ENCODE data around the gene RNF149. TPM values are rescaled to one million over a fixed set of nuclear protein-coding genes. Genes with fewer than 3 reads are reported as not detected.

Gene RNF149
- total RNA-seq, 1 donor from 2014 or later: 35.0 TPM

- Histone ChIP-seq H3F3A (ENCODE audit: low read depth) (no peaks in the 10 kb centered on the region), H2AFZ (replicated peaks) (no peak overlapping the region), H3K79me2 (ENCODE audit: low read depth) (no peaks in the 10 kb centered on the region), H3K9ac (no peak overlapping the region), H3K4me3 (no peak overlapping the region), H4K20me1 (ENCODE audit: low read depth) (no peaks in the 10 kb centered on the region), H3K36me3 (no peaks in the 10 kb centered on the region), H3K4me2 (no peak overlapping the region), H3K27me3 (no peaks in the 10 kb centered on the region), H3K9me3 (ENCODE audit: low read depth) (no peaks in the 10 kb centered on the region), H3K4me1 (peaks cover 20% of the 10 kb centered on the region), H3K27ac (no peak overlapping the region)
- Mint-ChIP-seq H3K9me3 (no peaks in the 10 kb centered on the region), H3K4me1 (peaks cover 12% of the 10 kb centered on the region), H3K27me3 (ENCODE audit: insufficient read depth, low read depth) (peaks cover 4% of the 10 kb centered on the region), H3K36me3 (no peaks in the 10 kb centered on the region), H3K27ac (no peak overlapping the region), H3K4me3 (no peak overlapping the region)
- no peak for TF ChIP-seq EZH2 (IDR thresholded peaks at IDR 0.05)
- TF ChIP-seq, protein P1, sequence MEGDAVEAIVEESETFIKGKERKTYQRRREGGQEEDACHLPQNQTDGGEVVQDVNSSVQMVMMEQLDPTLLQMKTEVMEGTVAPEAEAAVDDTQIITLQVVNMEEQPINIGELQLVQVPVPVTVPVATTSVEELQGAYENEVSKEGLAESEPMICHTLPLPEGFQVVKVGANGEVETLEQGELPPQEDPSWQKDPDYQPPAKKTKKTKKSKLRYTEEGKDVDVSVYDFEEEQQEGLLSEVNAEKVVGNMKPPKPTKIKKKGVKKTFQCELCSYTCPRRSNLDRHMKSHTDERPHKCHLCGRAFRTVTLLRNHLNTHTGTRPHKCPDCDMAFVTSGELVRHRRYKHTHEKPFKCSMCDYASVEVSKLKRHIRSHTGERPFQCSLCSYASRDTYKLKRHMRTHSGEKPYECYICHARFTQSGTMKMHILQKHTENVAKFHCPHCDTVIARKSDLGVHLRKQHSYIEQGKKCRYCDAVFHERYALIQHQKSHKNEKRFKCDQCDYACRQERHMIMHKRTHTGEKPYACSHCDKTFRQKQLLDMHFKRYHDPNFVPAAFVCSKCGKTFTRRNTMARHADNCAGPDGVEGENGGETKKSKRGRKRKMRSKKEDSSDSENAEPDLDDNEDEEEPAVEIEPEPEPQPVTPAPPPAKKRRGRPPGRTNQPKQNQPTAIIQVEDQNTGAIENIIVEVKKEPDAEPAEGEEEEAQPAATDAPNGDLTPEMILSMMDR (IDR thresholded peaks at IDR 0.05): no peak
- TF ChIP-seq EZH2phosphoT487 (IDR thresholded peaks at IDR 0.05): no peak
- no peak for DNase-seq (ENCODE audit: low spot score)
These were observed 22.7 kb upstream of the RNF149 start for GRCh38 chr2:101331202-101331601.

- no peaks in the 10 kb centered on the region for H3K9me3 ChIP-seq (ENCODE audit: low read depth)
- H3K79me2 ChIP-seq (ENCODE audit: low read depth): no peaks in the 10 kb centered on the region
- H3K9ac ChIP-seq: no peak overlapping the region
- Mint-ChIP-seq H3K4me3 (no peak overlapping the region), H3K9me3 (no peaks in the 10 kb centered on the region), H3K36me3 (no peaks in the 10 kb centered on the region), H3K4me1 (peaks cover 12% of the 10 kb centered on the region), H3K27ac (peak overlapping the region; percentile 17), H3K27me3 (ENCODE audit: insufficient read depth, low read depth) (peaks cover 4% of the 10 kb centered on the region)
- peaks cover 20% of the 10 kb centered on the region for H3K4me1 ChIP-seq
- TF ChIP-seq EZH2 (IDR thresholded peaks at IDR 0.05): no peak
- TF ChIP-seq, protein P1 (IDR thresholded peaks at IDR 0.05): no peak
- TF ChIP-seq EZH2phosphoT487 (IDR thresholded peaks at IDR 0.05): no peak
- H4K20me1 ChIP-seq (ENCODE audit: low read depth): no peaks in the 10 kb centered on the region
- peak; percentile 52 for DNase-seq (ENCODE audit: low spot score)
- H2AFZ ChIP-seq (replicated peaks): peak overlapping the region; percentile 73
- H3K27me3 ChIP-seq: no peaks in the 10 kb centered on the region
- no peaks in the 10 kb centered on the region for H3F3A ChIP-seq (ENCODE audit: low read depth)
- no peak overlapping the region for H3K27ac ChIP-seq
- H3K4me2 ChIP-seq: peak overlapping the region; percentile 52
- H3K4me3 ChIP-seq: no peak overlapping the region
- H3K36me3 ChIP-seq: no peaks in the 10 kb centered on the region
These were observed 21.9 kb upstream of the RNF149 start for GRCh38 chr2:101330253-101330933.

- Histone ChIP-seq H3K27me3 (no peaks in the 10 kb centered on the region), H3K4me3 (no peak overlapping the region), H3K27ac (no peak overlapping the region), H3K9me3 (ENCODE audit: low read depth) (no peaks in the 10 kb centered on the region), H3K4me2 (no peak overlapping the region), H3F3A (ENCODE audit: low read depth) (no peaks in the 10 kb centered on the region), H3K4me1 (peaks cover 20% of the 10 kb centered on the region), H4K20me1 (ENCODE audit: low read depth) (no peaks in the 10 kb centered on the region), H3K79me2 (ENCODE audit: low read depth) (no peaks in the 10 kb centered on the region), H3K9ac (no peak overlapping the region), H2AFZ (replicated peaks) (no peak overlapping the region), H3K36me3 (no peaks in the 10 kb centered on the region)
- peaks cover 2% of the 10 kb centered on the region for H3K9me3 Mint-ChIP-seq
- H3K27me3 Mint-ChIP-seq (ENCODE audit: insufficient read depth, low read depth): peaks cover 2% of the 10 kb centered on the region
- no peak overlapping the region for H3K27ac Mint-ChIP-seq
- H3K36me3 Mint-ChIP-seq: no peaks in the 10 kb centered on the region
- TF ChIP-seq, protein P1 (IDR thresholded peaks at IDR 0.05): no peak
- TF ChIP-seq EZH2 (IDR thresholded peaks at IDR 0.05) (no peak), EZH2phosphoT487 (IDR thresholded peaks at IDR 0.05) (no peak)
- peaks cover 12% of the 10 kb centered on the region for H3K4me1 Mint-ChIP-seq
- no peak overlapping the region for H3K4me3 Mint-ChIP-seq
- no peak for DNase-seq (ENCODE audit: low spot score)
These were observed 20.5 kb upstream of the RNF149 start for GRCh38 chr2:101329026-101329425.
